ENCODE results near the gene SH3D21.

Gene SH3D21

DNA sequence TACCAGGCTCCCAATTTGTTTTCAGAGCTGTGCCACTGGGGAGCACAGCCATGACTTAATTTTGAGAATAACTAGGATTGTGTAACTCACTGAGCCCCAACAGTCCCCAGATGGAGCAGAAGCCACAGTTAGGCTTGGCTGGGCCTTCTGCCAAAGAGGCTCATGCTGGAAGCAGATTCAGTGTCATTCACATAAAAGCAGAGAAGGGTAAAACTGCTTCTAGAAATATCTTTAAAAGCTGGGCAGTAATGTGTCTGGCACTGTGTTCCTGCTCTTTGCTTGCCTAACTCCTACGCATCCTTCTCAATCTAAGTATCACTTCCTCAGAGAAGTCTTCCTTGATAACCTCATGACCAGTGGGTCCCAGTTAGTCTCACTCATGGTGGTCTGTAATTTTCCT, 59.2 kb downstream of the SH3D21 start:
- DNase-seq, result no peak

- no peak for DNase-seq
Measured at GRCh38 chr1:36366091-36366661, 60.0 kb downstream of the SH3D21 start.

GRCh38 chr1:36367066-36367465, 60.9 kb downstream of the SH3D21 start:
- DNase-seq, result no peak

DNA sequence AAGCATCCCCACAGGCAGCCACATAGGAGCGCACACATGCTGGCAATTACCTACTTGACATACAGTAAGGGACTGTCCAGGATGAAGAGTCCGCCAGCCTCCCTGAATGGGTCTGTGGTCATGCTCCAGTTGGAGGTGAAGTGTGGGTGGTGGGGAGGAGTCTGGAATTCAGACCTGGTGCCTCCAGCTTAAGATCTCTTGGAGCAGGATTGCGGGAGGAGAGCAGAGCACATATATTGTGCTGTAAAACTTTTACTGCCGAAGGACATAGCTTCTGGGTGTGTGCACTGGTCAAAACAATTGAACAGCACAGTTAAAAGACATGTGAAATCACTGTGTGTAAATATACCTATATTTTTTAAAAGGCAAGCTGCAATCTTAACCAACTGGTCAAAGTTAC, 61.6 kb downstream of the SH3D21 start:
- DNase-seq, result no peak

- DNase-seq, result peak; percentile 31
Measured at GRCh38 chr1:36369061-36369861, 63.1 kb downstream of the SH3D21 start.
